Neuronal stem cell (in vitro differentiated cells): ENCODE measurements around the gene POLR3A.

ENCODE experiments used
- DNase-seq: peaks from one replicate; pipeline ENCODE4 v3.0.0-alpha.2; 2013; ENCODE audit warnings: low spot score
- H2AFZ ChIP-seq: one replicate; pipeline ENCODE4 v1.6.1; 2013; ENCODE audit warnings: mild to moderate bottlenecking, low read length, inconsistent platforms
- H2AK5ac ChIP-seq: 2 replicates; pipeline ENCODE4 v1.6.1; 2013; ENCODE audit warnings: low read depth, mild to moderate bottlenecking, inconsistent platforms, low read length, moderate library complexity, mixed read lengths
- H2BK120ac ChIP-seq: 2 replicates; pipeline ENCODE4 v1.6.1; 2013; ENCODE audit warnings: low read depth, mild to moderate bottlenecking, inconsistent platforms, low read length, moderate library complexity, mixed read lengths
- H2BK12ac ChIP-seq: one replicate; pipeline ENCODE4 v1.6.1; 2013; ENCODE audit warnings: low read length, inconsistent platforms
- H2BK15ac ChIP-seq: 2 replicates; pipeline ENCODE4 v1.6.1; 2013; ENCODE audit warnings: mild to moderate bottlenecking, low read length, inconsistent platforms, mixed read lengths
- H2BK5ac ChIP-seq: one replicate; pipeline ENCODE4 v1.6.1; 2013; ENCODE audit warnings: inconsistent platforms, mild to moderate bottlenecking, low read length, moderate library complexity
- H3K14ac ChIP-seq: one replicate; pipeline ENCODE4 v1.6.1; 2013; ENCODE audit warnings: low read length, inconsistent platforms
- H3K18ac ChIP-seq: 2 replicates; pipeline ENCODE4 v1.6.1; 2013; ENCODE audit warnings: low read length, inconsistent platforms
- H3K23ac ChIP-seq: 2 replicates; pipeline ENCODE4 v1.6.1; 2013; ENCODE audit warnings: low read depth, mild to moderate bottlenecking, mixed read lengths, low read length, inconsistent platforms; ENCODE audit not compliant: poor library complexity
- H3K27ac ChIP-seq: replicated peaks from 3 replicates; pipeline ENCODE4 v1.5.1; 2013; ENCODE audit warnings: low read length, inconsistent platforms
- H3K27me3 ChIP-seq, 3 experiments: 2 replicates each; pipeline ENCODE4 v1.6.1; 2013; ENCODE audit warnings: low read length in 3 of 3, mild to moderate bottlenecking in 2 of 3, inconsistent platforms in 1 of 3, low read depth in 1 of 3, mixed read lengths in 1 of 3, moderate library complexity in 1 of 3; ENCODE audit not compliant: control insufficient read depth in 3 of 3, insufficient read depth in 3 of 3
- H3K36me3 ChIP-seq, 2 donors: replicated peaks in 1 of 2; 2 replicates each; pipeline ENCODE4 v1.6.1; 2013; ENCODE audit warnings: low read length in 2 of 2; ENCODE audit not compliant: control insufficient read depth in 2 of 2, insufficient read depth in 2 of 2
- H3K4ac ChIP-seq: 2 replicates; pipeline ENCODE4 v1.6.1; 2013; ENCODE audit warnings: inconsistent platforms, mild to moderate bottlenecking, low read length, moderate library complexity
- H3K4me1 ChIP-seq, 2 donors: 1 replicate in 1 of 2; 2 replicates in 1 of 2; pipeline ENCODE4 v1.6.1; 2013; ENCODE audit warnings: low read length in 2 of 2, low read depth in 1 of 2; ENCODE audit not compliant: control insufficient read depth in 2 of 2, insufficient read depth in 1 of 2
- H3K4me2 ChIP-seq: one replicate; pipeline ENCODE4 v1.6.1; 2013; ENCODE audit warnings: mild to moderate bottlenecking, low read length, inconsistent platforms; ENCODE audit not compliant: insufficient read depth, poor library complexity, severe bottlenecking
- H3K4me3 ChIP-seq, 2 donors: 2 replicates each; pipeline ENCODE4 v1.5.1; 2013; ENCODE audit warnings: low read length in 2 of 2, mild to moderate bottlenecking in 2 of 2, inconsistent platforms in 1 of 2, moderate library complexity in 1 of 2
- H3K79me1 ChIP-seq: one replicate; pipeline ENCODE4 v1.6.1; 2013; ENCODE audit warnings: low read depth, mild to moderate bottlenecking, inconsistent platforms, low read length, moderate library complexity
- H3K9ac ChIP-seq: one replicate; pipeline ENCODE4 v1.6.1; 2013; ENCODE audit warnings: mild to moderate bottlenecking, low read depth, low read length, inconsistent platforms; ENCODE audit not compliant: poor library complexity
- H3K9me3 ChIP-seq, 2 donors: replicated peaks in 1 of 2; 2 replicates each; pipeline versions ENCODE3 to v1.6.1; 2013; ENCODE audit warnings: low read length in 2 of 2, mild to moderate bottlenecking in 2 of 2, inconsistent platforms in 1 of 2, low read depth in 1 of 2, mixed read lengths in 1 of 2, moderate library complexity in 1 of 2; ENCODE audit not compliant: control insufficient read depth in 2 of 2, insufficient read depth in 1 of 2
- H4K8ac ChIP-seq: one replicate; pipeline ENCODE4 v1.6.1; 2013; ENCODE audit warnings: low read depth, mild to moderate bottlenecking, inconsistent platforms, low read length, moderate library complexity
- H4K91ac ChIP-seq: one replicate; pipeline ENCODE4 v1.6.1; 2013; ENCODE audit warnings: low read length, low read depth, mild to moderate bottlenecking, inconsistent platforms; ENCODE audit not compliant: poor library complexity
- WGBS, 2 donors: extraction: QIAGEN DNeasy Blood & Tissue Kit; methylation state at CpG; one replicate each; pipeline ENCODE4 v1.1.7; 2013; ENCODE audit warnings: missing lambda C conversion rate in 2 of 2, mixed read lengths in 1 of 2; ENCODE audit not compliant: insufficient read length in 2 of 2, insufficient replicate concordance in 1 of 2; ENCODE audit errors: extremely low coverage in 2 of 2; 5-methylcytosine and 5-hydroxymethylcytosine counted together

The POLR3A gene

DNA sequence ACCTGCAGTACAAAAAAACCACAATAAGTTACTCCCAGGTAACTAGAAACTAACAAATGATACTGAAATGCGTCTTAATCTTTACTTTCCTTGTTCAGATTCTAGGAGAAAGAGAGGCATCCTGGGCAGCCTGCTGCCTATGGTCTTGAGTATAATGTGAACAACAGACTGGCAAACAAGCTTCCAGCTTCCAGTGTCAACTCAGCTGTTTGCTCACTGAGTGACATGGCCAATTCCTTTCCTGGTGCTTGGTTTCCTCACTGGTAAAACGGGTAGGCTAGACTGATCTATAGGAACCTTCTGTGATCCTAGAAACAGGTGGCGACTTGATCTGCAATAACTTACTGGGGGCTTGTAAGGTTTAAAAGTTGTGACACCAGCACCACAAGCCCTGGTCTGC lies 10.1 kb downstream of the POLR3A start:
- Histone ChIP-seq H3K14ac (no peak overlapping the region), H3K4me3 (no peak overlapping the region), H3K27me3 (no peaks in the 10 kb centered on the region), H2AK5ac (no peak overlapping the region), H2BK12ac (no peak overlapping the region), H2BK120ac (no peak overlapping the region), H2BK5ac (no peak overlapping the region), H3K23ac (no peak overlapping the region), H4K8ac (no peak overlapping the region), H4K91ac (no peak overlapping the region), H3K4ac (no peak overlapping the region), H3K18ac (no peak overlapping the region), H3K27ac (no peak overlapping the region), H2AFZ (no peak overlapping the region), H3K79me1 (no peaks in the 10 kb centered on the region), H3K9ac (no peak overlapping the region), H3K9me3 (no peaks in the 10 kb centered on the region), H2BK15ac (no peak overlapping the region), H3K4me1 (no peaks in the 10 kb centered on the region), H3K36me3 (peaks cover 39 to 98% of the 10 kb centered on the region in 2 donors), H3K4me2 (no peak overlapping the region)
- no peak for DNase-seq
- no CpG with 5 or more reads among the region's 3 CpGs for WGBS, 2 donors

DNA sequence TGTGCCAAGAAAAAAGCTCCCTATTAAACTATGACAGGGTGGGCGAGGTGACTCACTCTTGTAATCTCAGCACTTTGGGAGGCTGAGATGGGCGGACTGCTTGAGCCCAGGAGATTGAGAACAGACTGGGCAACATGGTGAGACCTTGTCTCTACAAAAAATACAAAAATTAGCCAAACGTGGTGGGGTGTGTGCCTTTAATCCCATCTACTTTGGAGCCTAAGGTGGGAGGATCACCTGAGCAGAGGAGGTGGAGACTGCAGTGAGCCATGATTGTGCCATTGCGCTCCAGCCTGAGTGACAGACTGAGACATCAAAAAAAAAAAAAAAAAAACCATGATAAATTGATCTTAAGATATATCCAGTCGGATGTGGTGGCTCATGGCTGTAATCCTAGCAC lies 11.5 kb downstream of the POLR3A start:
- H3K18ac ChIP-seq: no peak overlapping the region
- no peak overlapping the region for H2BK5ac ChIP-seq
- no peak overlapping the region for H4K91ac ChIP-seq
- no peak overlapping the region for H3K4ac ChIP-seq
- H3K4me3 ChIP-seq: no peak overlapping the region
- H3K4me2 ChIP-seq: no peak overlapping the region
- DNase-seq: no peak
- no peak overlapping the region for H2BK15ac ChIP-seq
- no peak overlapping the region for H2AFZ ChIP-seq
- H3K27me3 ChIP-seq: no peaks in the 10 kb centered on the region
- H4K8ac ChIP-seq: no peak overlapping the region
- H2BK120ac ChIP-seq: no peak overlapping the region
- no peak overlapping the region for H2BK12ac ChIP-seq
- no peaks in the 10 kb centered on the region for H3K9me3 ChIP-seq
- H3K79me1 ChIP-seq: no peaks in the 10 kb centered on the region
- no peak overlapping the region for H3K14ac ChIP-seq
- H3K9ac ChIP-seq: no peak overlapping the region
- no peak overlapping the region for H2AK5ac ChIP-seq
- no peak overlapping the region for H3K23ac ChIP-seq
- H3K4me1 ChIP-seq: no peaks in the 10 kb centered on the region
- no CpG with 5 or more reads among the region's 5 CpGs for WGBS, 2 donors
- peaks cover 32 to 98% of the 10 kb centered on the region in 2 donors for H3K36me3 ChIP-seq
- H3K27ac ChIP-seq: no peak overlapping the region

DNA sequence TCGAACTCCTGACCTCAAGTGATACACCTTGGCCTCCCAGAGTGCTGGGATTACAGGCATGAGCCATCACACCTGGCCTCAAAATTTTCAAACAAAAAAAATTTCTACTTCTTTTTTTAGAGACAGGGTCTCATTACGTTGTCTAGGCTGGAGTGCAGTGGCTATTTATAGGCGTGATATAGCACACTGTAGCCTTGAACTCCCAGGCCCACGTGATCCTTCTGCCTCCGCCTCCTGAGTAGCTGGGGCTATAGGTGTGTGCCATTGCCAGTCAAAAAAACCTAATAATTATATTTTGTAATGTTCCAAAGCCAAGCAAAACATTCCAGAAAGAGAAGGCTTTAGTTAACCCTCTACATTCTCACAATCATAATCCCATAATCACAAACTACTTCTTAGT lies 13.8 kb downstream of the POLR3A start:
- no peak overlapping the region for H3K27ac ChIP-seq
- no peak overlapping the region for H2BK120ac ChIP-seq
- peaks cover 30 to 98% of the 10 kb centered on the region in 2 donors for H3K36me3 ChIP-seq
- no peak overlapping the region for H4K8ac ChIP-seq
- H3K4me1 ChIP-seq: no peaks in the 10 kb centered on the region
- H2AFZ ChIP-seq: no peak overlapping the region
- WGBS, 2 donors: no CpG with 5 or more reads among the region's 5 CpGs
- H3K23ac ChIP-seq: no peak overlapping the region
- no peak overlapping the region for H2BK15ac ChIP-seq
- no peak overlapping the region for H3K18ac ChIP-seq
- no peak overlapping the region for H3K9ac ChIP-seq
- H2BK5ac ChIP-seq: no peak overlapping the region
- H3K79me1 ChIP-seq: no peaks in the 10 kb centered on the region
- H3K27me3 ChIP-seq: no peaks in the 10 kb centered on the region
- no peak overlapping the region for H3K4me2 ChIP-seq
- no peak overlapping the region for H2AK5ac ChIP-seq
- no peak overlapping the region for H4K91ac ChIP-seq
- no peak for DNase-seq
- H3K4ac ChIP-seq: no peak overlapping the region
- H3K9me3 ChIP-seq: no peaks in the 10 kb centered on the region
- H3K4me3 ChIP-seq: no peak overlapping the region
- no peak overlapping the region for H2BK12ac ChIP-seq
- no peak overlapping the region for H3K14ac ChIP-seq

DNA sequence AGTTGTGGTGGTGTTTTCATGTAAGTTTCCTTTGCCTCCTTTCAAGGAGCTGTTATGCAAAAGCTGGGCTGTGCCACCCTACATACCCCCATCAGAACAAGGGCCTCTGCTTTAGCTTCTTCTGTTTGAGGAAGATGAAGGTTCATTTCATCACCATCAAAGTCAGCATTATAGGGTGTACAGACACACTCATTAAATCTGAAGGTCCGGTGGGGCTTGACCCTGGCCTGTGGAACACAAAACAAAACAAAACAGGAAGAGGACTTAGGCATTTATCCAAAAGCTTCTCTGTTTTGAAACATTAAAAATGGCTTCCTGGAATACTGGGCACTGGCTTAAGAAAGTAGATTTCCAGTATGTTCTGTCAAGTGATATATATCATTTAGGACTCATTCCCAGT lies 15.8 kb downstream of the POLR3A start:
- H4K8ac ChIP-seq: no peak overlapping the region
- H3K9ac ChIP-seq: no peak overlapping the region
- no peak overlapping the region for H3K27ac ChIP-seq
- no peak overlapping the region for H3K14ac ChIP-seq
- no peak overlapping the region for H2BK120ac ChIP-seq
- no peak overlapping the region for H2BK15ac ChIP-seq
- no peak overlapping the region for H4K91ac ChIP-seq
- H3K23ac ChIP-seq: no peak overlapping the region
- no peak overlapping the region for H2AFZ ChIP-seq
- H2AK5ac ChIP-seq: no peak overlapping the region
- no peak for DNase-seq
- no peak overlapping the region for H3K4me3 ChIP-seq
- H3K27me3 ChIP-seq: no peaks in the 10 kb centered on the region
- no peak overlapping the region for H3K18ac ChIP-seq
- H3K79me1 ChIP-seq: no peaks in the 10 kb centered on the region
- no peak overlapping the region for H2BK12ac ChIP-seq
- H3K4ac ChIP-seq: no peak overlapping the region
- no peaks in the 10 kb centered on the region for H3K9me3 ChIP-seq
- WGBS, 2 donors: no CpG with 5 or more reads among the region's 1 CpG
- no peak overlapping the region for H2BK5ac ChIP-seq
- no peak overlapping the region for H3K4me2 ChIP-seq
- peaks cover 33 to 98% of the 10 kb centered on the region in 2 donors for H3K36me3 ChIP-seq
- no peaks in the 10 kb centered on the region for H3K4me1 ChIP-seq
